Measurements from ENCODE around the gene IL27RA. TPM values are rescaled to one million over a fixed set of nuclear protein-coding genes. Genes with fewer than 3 reads are reported as not detected.
A peak's percentile ranks its signal among the peaks of the same experiment; 100 is the strongest.

IL27RA gene
- total RNA-seq, 1 experiment from 2014 or later = 0.67 TPM

- Histone ChIP-seq H3K9me3 (ENCODE audit: low read length) (0 out of 2 replicates have a peak, but pooled peaks cover 4% of the 10 kb centered on the region), H4K20me1 (ENCODE audit: insufficient read depth, low read depth, low read length) (no peaks in the 10 kb centered on the region), H2AFZ (ENCODE audit: low read length) (no peak overlapping the region), H3K27ac (ENCODE audit: low read length) (no peak overlapping the region), H3K4me2 (ENCODE audit: low read depth, low read length, poor library complexity, severe bottlenecking) (no peak overlapping the region), H3K4me1 (ENCODE audit: low read length) (peaks cover 6% of the 10 kb centered on the region), H3K9ac (ENCODE audit: low read length) (no peak overlapping the region), H3K9me2 (replicated peaks; ENCODE audit: insufficient read depth, low read length) (no peaks in the 10 kb centered on the region), H3K27me3 (ENCODE audit: low read length) (no peaks in the 10 kb centered on the region), H3K4me3 (ENCODE audit: low read length) (no peak overlapping the region), H3K79me2 (ENCODE audit: low read length) (peaks cover 27% of the 10 kb centered on the region), H3K36me3 (ENCODE audit: insufficient read depth, low read length) (peaks cover 11% of the 10 kb centered on the region)
- no peak for DNase-seq
Measured at GRCh38 chr19:13995878-13996765, 35.4 kb upstream of the IL27RA start.

GRCh38 chr19:13996928-13997630 lies 34.5 kb upstream of the IL27RA start:
- peaks cover 11% of the 10 kb centered on the region for H3K36me3 ChIP-seq (ENCODE audit: insufficient read depth, low read length)

GRCh38 chr19:13997631-13997962 lies 34.0 kb upstream of the IL27RA start:
- Histone ChIP-seq H3K9ac (ENCODE audit: low read length) (no peak overlapping the region), H2AFZ (ENCODE audit: low read length) (no peak overlapping the region), H3K27ac (ENCODE audit: low read length) (no peak overlapping the region), H3K4me2 (ENCODE audit: low read depth, low read length, poor library complexity, severe bottlenecking) (no peak overlapping the region), H3K4me1 (ENCODE audit: low read length) (peaks cover 6% of the 10 kb centered on the region), H3K9me2 (replicated peaks; ENCODE audit: insufficient read depth, low read length) (no peaks in the 10 kb centered on the region), H4K20me1 (ENCODE audit: insufficient read depth, low read depth, low read length) (no peaks in the 10 kb centered on the region), H3K9me3 (ENCODE audit: low read length) (0 out of 2 replicates have a peak, but pooled peaks cover 4% of the 10 kb centered on the region), H3K27me3 (ENCODE audit: low read length) (no peaks in the 10 kb centered on the region), H3K4me3 (ENCODE audit: low read length) (no peak overlapping the region), H3K36me3 (ENCODE audit: insufficient read depth, low read length) (peaks cover 6% of the 10 kb centered on the region; the same call in 1 of the 2 replicates), H3K79me2 (ENCODE audit: low read length) (peaks cover 35% of the 10 kb centered on the region)
- no peak for DNase-seq

More at GRCh38 chr19:13996928-13997630, 34.5 kb upstream of the IL27RA start:
- no peak for DNase-seq
- Histone ChIP-seq H3K9ac (ENCODE audit: low read length) (no peak overlapping the region), H3K4me2 (ENCODE audit: low read depth, low read length, poor library complexity, severe bottlenecking) (no peak overlapping the region), H4K20me1 (ENCODE audit: insufficient read depth, low read depth, low read length) (no peaks in the 10 kb centered on the region), H3K4me3 (ENCODE audit: low read length) (no peak overlapping the region), H2AFZ (ENCODE audit: low read length) (no peak overlapping the region), H3K9me2 (replicated peaks; ENCODE audit: insufficient read depth, low read length) (no peaks in the 10 kb centered on the region), H3K27ac (ENCODE audit: low read length) (no peak overlapping the region), H3K4me1 (ENCODE audit: low read length) (peaks cover 6% of the 10 kb centered on the region), H3K79me2 (ENCODE audit: low read length) (peaks cover 32% of the 10 kb centered on the region), H3K27me3 (ENCODE audit: low read length) (no peaks in the 10 kb centered on the region), H3K9me3 (ENCODE audit: low read length) (0 out of 2 replicates have a peak, but pooled peaks cover 4% of the 10 kb centered on the region)

DNA sequence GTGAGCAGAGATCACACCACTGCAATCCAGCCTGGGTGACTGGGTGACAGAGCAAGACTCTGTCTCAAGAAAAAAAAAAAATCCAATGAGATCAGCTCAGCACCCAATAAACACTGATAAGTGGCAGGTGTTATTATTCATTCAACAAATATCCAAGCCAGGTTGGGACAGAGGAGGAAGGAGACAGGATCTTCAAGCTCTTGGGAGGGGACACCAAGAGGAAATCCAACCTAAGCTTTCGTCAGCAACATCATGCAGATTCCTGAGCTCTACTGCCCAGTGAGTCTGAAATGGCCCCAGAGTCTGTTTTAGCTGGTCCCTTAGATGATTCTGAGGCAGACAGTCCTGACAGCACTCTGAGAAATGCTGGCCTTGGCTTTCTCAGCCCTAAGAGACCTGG lies 33.1 kb upstream of the IL27RA start:
- Histone ChIP-seq H3K9me3 (ENCODE audit: low read length) (0 out of 2 replicates have a peak, but pooled peaks cover 4% of the 10 kb centered on the region), H3K36me3 (ENCODE audit: insufficient read depth, low read length) (peaks cover 6% of the 10 kb centered on the region; the same call in 1 of the 2 replicates), H3K27ac (ENCODE audit: low read length) (no peak overlapping the region), H3K4me3 (ENCODE audit: low read length) (no peak overlapping the region), H3K9ac (ENCODE audit: low read length) (no peak overlapping the region), H2AFZ (ENCODE audit: low read length) (no peak overlapping the region), H3K4me2 (ENCODE audit: low read depth, low read length, poor library complexity, severe bottlenecking) (no peak overlapping the region), H3K79me2 (ENCODE audit: low read length) (peaks cover 38% of the 10 kb centered on the region), H3K4me1 (ENCODE audit: low read length) (peaks cover 12% of the 10 kb centered on the region), H3K9me2 (replicated peaks; ENCODE audit: insufficient read depth, low read length) (no peaks in the 10 kb centered on the region), H4K20me1 (ENCODE audit: insufficient read depth, low read depth, low read length) (no peaks in the 10 kb centered on the region), H3K27me3 (ENCODE audit: low read length) (no peaks in the 10 kb centered on the region)
- no peak for DNase-seq

DNA sequence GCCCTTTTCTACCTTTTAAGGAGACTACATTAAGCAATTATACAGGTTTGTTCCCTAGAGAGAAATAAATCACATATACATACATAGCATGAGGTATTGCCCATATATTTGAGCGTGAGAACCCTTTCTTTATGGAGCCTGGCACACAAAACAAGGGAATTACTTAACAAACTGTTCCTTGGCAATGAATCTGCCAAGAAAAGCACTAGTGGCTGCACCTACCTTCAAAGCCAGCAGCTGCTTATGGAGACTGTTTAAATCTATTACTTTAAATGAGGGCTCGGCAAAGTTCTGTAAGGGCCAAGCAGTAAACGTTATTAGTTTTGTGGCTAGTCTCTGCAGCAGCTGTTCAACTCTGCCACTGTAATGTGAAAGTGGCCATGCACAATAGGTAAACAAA lies 32.5 kb upstream of the IL27RA start:
- H2AFZ ChIP-seq (ENCODE audit: low read length) = no peak overlapping the region
- no peaks in the 10 kb centered on the region for H4K20me1 ChIP-seq (ENCODE audit: insufficient read depth, low read depth, low read length)
- H3K9me3 ChIP-seq (ENCODE audit: low read length) = 0 out of 2 replicates have a peak, but pooled peaks cover 4% of the 10 kb centered on the region
- no peak overlapping the region for H3K4me3 ChIP-seq (ENCODE audit: low read length)
- peaks cover 6% of the 10 kb centered on the region; the same call in 1 of the 2 replicates for H3K36me3 ChIP-seq (ENCODE audit: insufficient read depth, low read length)
- H3K79me2 ChIP-seq (ENCODE audit: low read length) = peaks cover 38% of the 10 kb centered on the region
- H3K4me1 ChIP-seq (ENCODE audit: low read length) = peaks cover 16% of the 10 kb centered on the region
- H3K9ac ChIP-seq (ENCODE audit: low read length) = no peak overlapping the region
- no peak overlapping the region for H3K27ac ChIP-seq (ENCODE audit: low read length)
- no peaks in the 10 kb centered on the region for H3K27me3 ChIP-seq (ENCODE audit: low read length)
- no peak for DNase-seq
- no peaks in the 10 kb centered on the region for H3K9me2 ChIP-seq (replicated peaks; ENCODE audit: insufficient read depth, low read length)
- H3K4me2 ChIP-seq (ENCODE audit: low read depth, low read length, poor library complexity, severe bottlenecking) = no peak overlapping the region

- peaks cover 46% of the 10 kb centered on the region for H3K79me2 ChIP-seq (ENCODE audit: low read length)
- H3K4me1 ChIP-seq (ENCODE audit: low read length) = peaks cover 26% of the 10 kb centered on the region
- DNase-seq = no peak
Measured at GRCh38 chr19:14000691-14001375, 30.7 kb upstream of the IL27RA start.

GRCh38 chr19:14002571-14003250 lies 28.9 kb upstream of the IL27RA start:
- Histone ChIP-seq H3K9me3 (ENCODE audit: low read length) (0 out of 2 replicates have a peak, but pooled peaks cover 4% of the 10 kb centered on the region), H4K20me1 (ENCODE audit: insufficient read depth, low read depth, low read length) (no peaks in the 10 kb centered on the region), H3K9me2 (replicated peaks; ENCODE audit: insufficient read depth, low read length) (no peaks in the 10 kb centered on the region), H3K4me1 (ENCODE audit: low read length) (peaks cover 30% of the 10 kb centered on the region), H2AFZ (ENCODE audit: low read length) (no peak overlapping the region), H3K4me3 (ENCODE audit: low read length) (no peak overlapping the region), H3K36me3 (ENCODE audit: insufficient read depth, low read length) (peaks cover 6% of the 10 kb centered on the region; the same call in 1 of the 2 replicates), H3K27me3 (ENCODE audit: low read length) (no peaks in the 10 kb centered on the region), H3K27ac (ENCODE audit: low read length) (peak overlapping the region; percentile 72), H3K4me2 (ENCODE audit: low read depth, low read length, poor library complexity, severe bottlenecking) (peak overlapping the region; percentile 50), H3K79me2 (ENCODE audit: low read length) (peaks cover 40% of the 10 kb centered on the region), H3K9ac (ENCODE audit: low read length) (peak overlapping the region; percentile 50)
- no peak for DNase-seq

More at GRCh38 chr19:14000691-14001375, 30.7 kb upstream of the IL27RA start:
- Histone ChIP-seq H3K4me3 (ENCODE audit: low read length) (no peak overlapping the region), H3K27me3 (ENCODE audit: low read length) (no peaks in the 10 kb centered on the region), H3K9me3 (ENCODE audit: low read length) (0 out of 2 replicates have a peak, but pooled peaks cover 4% of the 10 kb centered on the region), H3K9ac (ENCODE audit: low read length) (no peak overlapping the region), H3K9me2 (replicated peaks; ENCODE audit: insufficient read depth, low read length) (no peaks in the 10 kb centered on the region), H3K36me3 (ENCODE audit: insufficient read depth, low read length) (peaks cover 6% of the 10 kb centered on the region; the same call in 1 of the 2 replicates), H4K20me1 (ENCODE audit: insufficient read depth, low read depth, low read length) (no peaks in the 10 kb centered on the region), H2AFZ (ENCODE audit: low read length) (no peak overlapping the region), H3K27ac (ENCODE audit: low read length) (no peak overlapping the region), H3K4me2 (ENCODE audit: low read depth, low read length, poor library complexity, severe bottlenecking) (no peak overlapping the region)

Measured in Karpas-422 (cell line).